H1 (cell line): Measurements from ENCODE around the gene STARD6. TPM values are rescaled to one million over a fixed set of nuclear protein-coding genes. Genes with fewer than 3 reads are reported as not detected.

Source experiments
- ATF3 ChIP-seq: IDR thresholded peaks from 2 replicates; pipeline ENCODE4 v1.6.1; 2011; ENCODE audit warnings: low read depth, mild to moderate bottlenecking, low read length; ENCODE audit not compliant: insufficient read depth
- BRCA1 ChIP-seq: IDR thresholded peaks from 2 replicates; pipeline ENCODE4 v1.6.1; 2012; ENCODE audit warnings: low read depth, low read length, improper control_type of control experiment
- CBX5 ChIP-seq: fragments of 300-800, 300-1000 bp; sonication (generic); IDR thresholded peaks from 2 replicates; pipeline ENCODE4 v1.7.1; 2016; ENCODE audit warnings: antibody characterized with exemption, low read length, low read depth
- CTCF ChIP-seq, 3 experiments: IDR thresholded peaks; 1 replicate in 2 of 3; 2 replicates in 1 of 3; pipeline versions ENCODE4 v1.5.1 to v1.6.1; 2011; ENCODE audit warnings: low read length in 3 of 3, mild to moderate bottlenecking in 3 of 3, inconsistent platforms in 2 of 3, low read depth in 1 of 3, moderate library complexity in 1 of 3; ENCODE audit not compliant: insufficient read depth in 1 of 3; ENCODE audit errors: control extremely low read depth in 1 of 3
- E2F6 ChIP-seq: IDR thresholded peaks from 2 replicates; pipeline ENCODE4 v1.6.1; 2012; ENCODE audit warnings: inconsistent platforms
- EZH2 ChIP-seq: fragments of 200-600 bp; sonication (generic); IDR thresholded peaks from 2 replicates; pipeline ENCODE4 v1.7.1; 2012; ENCODE audit warnings: low read depth, mild to moderate bottlenecking, moderate library complexity, low read length, inconsistent platforms; ENCODE audit not compliant: severe bottlenecking
- FOSL1 ChIP-seq: IDR thresholded peaks from 2 replicates; pipeline ENCODE4 v1.6.1; 2011; ENCODE audit warnings: mild to moderate bottlenecking, low read depth, low read length, moderate library complexity; ENCODE audit not compliant: insufficient read depth
- GABPA ChIP-seq: IDR thresholded peaks from 2 replicates; pipeline ENCODE4 v1.6.1; 2011; ENCODE audit warnings: mild to moderate bottlenecking, low read length, moderate library complexity, borderline replicate concordance; ENCODE audit not compliant: insufficient read depth
- HDAC2 ChIP-seq, 2 experiments: fragments of 300-600 bp in 1 of 2; sonication (generic) in 1 of 2; IDR thresholded peaks; 2 replicates each; pipeline ENCODE4 v1.6.1; 2011 to 2012; ENCODE audit warnings: low read depth in 2 of 2, low read length in 2 of 2, mild to moderate bottlenecking in 2 of 2, moderate library complexity in 2 of 2, borderline replicate concordance in 1 of 2, inconsistent platforms in 1 of 2
- KDM5A ChIP-seq: fragments of 200-600 bp; IDR thresholded peaks from 2 replicates; pipeline ENCODE4 v1.7.1; 2012; ENCODE audit warnings: mild to moderate bottlenecking, low read length, inconsistent platforms, mixed read lengths
- MAFK ChIP-seq: IDR thresholded peaks from 2 replicates; pipeline ENCODE4 v1.6.1; 2012; ENCODE audit warnings: low read depth, mild to moderate bottlenecking, improper control_type of control experiment, low read length
- NANOG ChIP-seq: IDR thresholded peaks from 2 replicates; pipeline ENCODE4 v1.6.1; 2011; ENCODE audit warnings: low read length, low read depth, mild to moderate bottlenecking, inconsistent platforms; ENCODE audit not compliant: insufficient read depth, poor library complexity, severe bottlenecking
- NRF1 ChIP-seq: IDR thresholded peaks from 2 replicates; pipeline ENCODE4 v1.6.1; 2011; ENCODE audit warnings: mild to moderate bottlenecking, low read depth, low read length, improper control_type of control experiment
- RFX5 ChIP-seq: IDR thresholded peaks from 2 replicates; pipeline ENCODE4 v1.6.1; 2011; ENCODE audit warnings: low read depth, low read length, improper control_type of control experiment, borderline replicate concordance
- RNF2 ChIP-seq: fragments of 200-900, 300-1000 bp; sonication (generic); IDR thresholded peaks from 2 replicates; pipeline ENCODE4 v1.7.1; 2016; ENCODE audit warnings: borderline replicate concordance, low read depth, mild to moderate bottlenecking, antibody characterized with exemption, low read length; ENCODE audit not compliant: poor library complexity, severe bottlenecking; ENCODE audit errors: missing control alignments
- SIRT6 ChIP-seq: IDR thresholded peaks from one replicate; pipeline ENCODE4 v1.7.1; 2012; ENCODE audit warnings: low read length, inconsistent platforms
- SRF ChIP-seq: IDR thresholded peaks from 2 replicates; pipeline ENCODE4 v1.6.1; 2011; ENCODE audit warnings: mild to moderate bottlenecking, low read depth, low read length, moderate library complexity
- TBP ChIP-seq: IDR thresholded peaks from 2 replicates; pipeline ENCODE4 v1.6.1; 2011; ENCODE audit warnings: low read depth, low read length, improper control_type of control experiment
- YY1 ChIP-seq: IDR thresholded peaks from 2 replicates; pipeline ENCODE4 v1.6.1; 2011; ENCODE audit warnings: low read depth, mild to moderate bottlenecking, low read length
- polyA plus RNA-seq, 7 experiments: library from polyadenylated mRNA; depleted of rRNA in 3 of 7; stranded (reverse) in 5 of 7; unstranded in 2 of 7; fragments of >200 nt in 5 of 7; fragments of 200-250 nt in 2 of 7; gene quantifications; 1 replicate in 5 of 7; 2 replicates in 1 of 7; 4 replicates in 1 of 7; pipeline versions ENCODE4 v1.2.1 to v1.2.3, GENCODE V29; 2011 to 2013; ENCODE audit warnings: missing spikeins in 2 of 7, mixed read lengths in 2 of 7
- total RNA-seq: library from RNA; stranded (reverse); fragmentation: NEBNext Ultra II Directional; extraction: Animal tissue kit (Norgen Biotek cat#: 25700); gene quantifications from 2 replicates; pipeline ENCODE4 v1.2.1, GENCODE V29; 2021

The STARD6 gene
- total and polyA plus RNA-seq, 2 of the 8 experiments (the other 6 are each of a cell fraction or from before 2014, with no cell fraction given), result not detected

GRCh38 chr18:54388203-54389142 is 30.8 kb upstream of the STARD6 start (continued):
- TF ChIP-seq RFX5 (no peak), ATF3 (peak; percentile 75), BRCA1 (no peak), KDM5A (no peak), NRF1 (no peak), TBP (no peak), SIRT6 (no peak), RNF2 (no peak), SRF (no peak), HDAC2 (IDR thresholded peaks at IDR 0.05; ENCODE audit: borderline replicate concordance in 1 of 2, low read depth in 2 of 2, low read length in 2 of 2) (no peak), E2F6 (no peak), EZH2 (no peak), CBX5 (no peak), CTCF (IDR thresholded peaks at IDR 0.05; ENCODE audit: control extremely low read depth in 1 of 3, insufficient read depth in 1 of 3, low read depth in 1 of 3, low read length in 3 of 3) (no peak), MAFK (peak; percentile 40; the same call in 1 of the 2 replicates), YY1 (peak; percentile 83), GABPA (no peak), NANOG (no peak), FOSL1 (no peak)
